GM19351 (cell line): ENCODE measurements around the gene SLC37A1.

Experiments used
- ATAC-seq: cut with Tn5 transposase; IDR thresholded peaks from one replicate; pipeline ENCODE4 v1.9.1; 2021; ENCODE audit warnings: mild to moderate bottlenecking, moderate library complexity; ENCODE audit not compliant: unreplicated experiment

The SLC37A1 gene

GRCh38 chr21:42630626-42631025 is 117.0 kb downstream of the SLC37A1 start:
- no peak for ATAC-seq
